GM23248 (cell line): Measurements from ENCODE around the gene NSMF.

ENCODE experiments used
- EZH2 ChIP-seq: fragments of 200-600 bp; sonication (generic); IDR thresholded peaks from 2 replicates; pipeline ENCODE4 v1.6.1; 2018; ENCODE audit warnings: antibody characterized with exemption, mild to moderate bottlenecking; ENCODE audit not compliant: insufficient read depth, poor library complexity, severe bottlenecking
- EZH2phosphoT487 ChIP-seq: fragments of 200-600 bp; sonication (generic); IDR thresholded peaks from 2 replicates; pipeline ENCODE4 v1.6.1; 2018; ENCODE audit warnings: antibody characterized with exemption, moderate library complexity, mild to moderate bottlenecking, low read depth; ENCODE audit not compliant: insufficient read depth

DNA sequence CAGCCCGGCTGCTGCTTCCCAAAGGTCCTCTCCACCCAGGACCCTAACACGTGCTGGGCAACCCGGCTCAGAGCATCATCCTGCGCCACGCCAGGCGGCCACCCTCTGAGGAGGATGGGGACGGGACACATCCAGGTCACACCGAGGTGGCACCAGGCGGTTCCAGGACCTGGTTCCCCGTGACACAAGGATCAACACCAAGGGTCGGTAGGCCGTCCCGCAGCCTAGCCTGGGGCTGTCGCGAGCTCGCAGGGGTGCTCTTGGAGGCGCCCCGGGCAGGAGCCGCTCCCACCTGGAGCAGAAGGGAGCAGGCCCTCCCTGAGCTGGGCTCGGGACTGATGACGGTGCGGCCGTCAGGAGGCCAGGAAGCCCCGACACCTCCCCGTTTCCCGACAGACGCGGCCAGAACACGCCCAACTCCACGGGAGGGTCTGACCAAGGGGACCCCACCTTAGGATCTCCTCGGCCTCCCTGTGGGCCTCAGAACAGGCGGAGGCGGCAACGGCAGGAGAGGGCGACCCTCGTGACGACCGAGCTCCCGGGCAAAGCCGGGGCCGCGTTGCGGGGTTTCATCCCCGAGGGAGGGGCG, 42.5 kb downstream of the NSMF start:
- TF ChIP-seq EZH2, result no peak
- TF ChIP-seq EZH2phosphoT487, result no peak
